Natural killer cell (primary cell): ENCODE data around the gene MAG. TPM values are rescaled to one million over a fixed set of nuclear protein-coding genes. Genes with fewer than 3 reads are reported as not detected.
A peak's percentile ranks its signal among the peaks of the same experiment; 100 is the strongest.

ENCODE experiments used
- ATAC-seq, 3 donors: fragments of 150-1000 bp in 2 of 3; fragments of 200-7000 bp in 1 of 3; cut with Tn5 transposase; 1 replicate in 1 of 3; 2 replicates in 2 of 3; pipeline ENCODE4 v1.10.0; 2021; ENCODE audit warnings: mild to moderate bottlenecking in 2 of 3, moderate library complexity in 2 of 3
- DNase-seq, 2 donors: peaks; one replicate each; pipeline versions ENCODE4 v3.0.0 to v3.0.0-alpha.2; 2013 to 2021; ENCODE audit warnings: mixed read lengths in 1 of 2
- H3K27ac ChIP-seq: one replicate; pipeline ENCODE4 v1.5.1; 2013; ENCODE audit warnings: mild to moderate bottlenecking, low read length
- H3K27me3 ChIP-seq: one replicate; pipeline ENCODE4 v1.6.1; 2013; ENCODE audit warnings: low read length; ENCODE audit not compliant: control insufficient read depth, insufficient read depth
- H3K36me3 ChIP-seq: one replicate; pipeline ENCODE4 v1.6.1; 2013; ENCODE audit warnings: low read length; ENCODE audit not compliant: control insufficient read depth, insufficient read depth
- H3K4me1 ChIP-seq: one replicate; pipeline ENCODE4 v1.6.1; 2013; ENCODE audit warnings: low read length; ENCODE audit not compliant: control insufficient read depth, insufficient read depth
- H3K4me3 ChIP-seq: one replicate; pipeline ENCODE4 v1.5.1; 2013; ENCODE audit warnings: low read length
- H3K9me3 ChIP-seq: one replicate; pipeline ENCODE4 v1.6.1; 2013; ENCODE audit warnings: low read length; ENCODE audit not compliant: control insufficient read depth, insufficient read depth
- H3K27ac Mint-ChIP-seq, 2 donors: one replicate each; pipeline ENCODE4 v1.8.0; 2022; ENCODE audit warnings: mild to moderate bottlenecking in 2 of 2, mixed read lengths in 2 of 2, moderate library complexity in 1 of 2
- H3K27me3 Mint-ChIP-seq, 2 donors: one replicate each; pipeline ENCODE4 v1.8.0; 2022; ENCODE audit warnings: low read depth in 2 of 2, mixed read lengths in 2 of 2
- H3K36me3 Mint-ChIP-seq: one replicate; pipeline ENCODE4 v1.8.0; 2022; ENCODE audit warnings: mixed read lengths
- H3K4me1 Mint-ChIP-seq, 2 donors: one replicate each; pipeline ENCODE4 v1.8.0; 2022; ENCODE audit warnings: mixed read lengths in 2 of 2
- H3K4me3 Mint-ChIP-seq: one replicate; pipeline ENCODE4 v1.8.0; 2022; ENCODE audit warnings: mild to moderate bottlenecking, moderate library complexity, mixed read lengths
- H3K9me3 Mint-ChIP-seq, 2 donors: one replicate each; pipeline ENCODE4 v1.8.0; 2022; ENCODE audit warnings: mixed read lengths in 2 of 2
- WGBS: methylation state at CpG from one replicate; pipeline ENCODE4 v1.1.7; 2013; ENCODE audit warnings: missing lambda C conversion rate; ENCODE audit not compliant: insufficient coverage; 5-methylcytosine and 5-hydroxymethylcytosine counted together
- intact Hi-C: fragments of 100-400 bp; cut with micrococcal nuclease; formaldehyde crosslinking; loops from one replicate; pipeline ENCODE4 v1.14.2; 2022
- total RNA-seq, 4 donors: library from RNA; stranded (reverse); fragments of 120-200 nt in 1 of 4; gene quantifications; one replicate each; pipeline versions ENCODE4 v1.2.3 to v1.2.4, GENCODE V29; 2013 to 2022
- TF ChIP-seq, protein P1 (sequence below): fragments of 200-600 bp; IDR thresholded peaks from one replicate; pipeline ENCODE4 v1.8.0; 2022; ENCODE audit warnings: antibody characterized with exemption

Gene MAG
- total RNA-seq, 3 donors from 2014 or later (not counting 1 experiment from before 2014, with no cell fraction given) = not detected

DNA sequence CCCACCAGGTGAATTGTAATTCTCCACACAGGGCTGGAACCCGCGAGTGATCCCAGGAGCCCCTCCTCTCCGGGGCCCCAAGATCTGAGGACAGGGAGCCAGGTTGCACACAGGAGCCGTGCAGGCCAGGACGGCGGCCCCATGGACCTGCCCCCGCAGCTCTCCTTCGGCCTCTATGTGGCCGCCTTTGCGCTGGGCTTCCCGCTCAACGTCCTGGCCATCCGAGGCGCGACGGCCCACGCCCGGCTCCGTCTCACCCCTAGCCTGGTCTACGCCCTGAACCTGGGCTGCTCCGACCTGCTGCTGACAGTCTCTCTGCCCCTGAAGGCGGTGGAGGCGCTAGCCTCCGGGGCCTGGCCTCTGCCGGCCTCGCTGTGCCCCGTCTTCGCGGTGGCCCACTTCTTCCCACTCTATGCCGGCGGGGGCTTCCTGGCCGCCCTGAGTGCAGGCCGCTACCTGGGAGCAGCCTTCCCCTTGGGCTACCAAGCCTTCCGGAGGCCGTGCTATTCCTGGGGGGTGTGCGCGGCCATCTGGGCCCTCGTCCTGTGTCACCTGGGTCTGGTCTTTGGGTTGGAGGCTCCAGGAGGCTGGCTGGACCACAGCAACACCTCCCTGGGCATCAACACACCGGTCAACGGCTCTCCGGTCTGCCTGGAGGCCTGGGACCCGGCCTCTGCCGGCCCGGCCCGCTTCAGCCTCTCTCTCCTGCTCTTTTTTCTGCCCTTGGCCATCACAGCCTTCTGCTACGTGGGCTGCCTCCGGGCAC is 59.6 kb downstream of the MAG start:
- H3K27ac ChIP-seq = no peak overlapping the region
- 96% methylated on average over 47 of the region's 47 CpGs for WGBS
- intact Hi-C loops = loop anchor here (1.0 to 10.0 kb wide), 3 partner anchors 117 to 243 kb away; no protein-coding TSS in a partner anchor
- no peaks in the 10 kb centered on the region for H3K27me3 ChIP-seq
- Mint-ChIP-seq H3K4me3 (no peak overlapping the region), H3K4me1 (peaks cover 17 to 21% of the 10 kb centered on the region in 2 donors), H3K9me3 (no peaks in the 10 kb centered on the region), H3K27ac (no peak overlapping the region), H3K36me3 (no peaks in the 10 kb centered on the region), H3K27me3 (peaks cover 7 to 18% of the 10 kb centered on the region in 2 donors)
- H3K9me3 ChIP-seq = no peaks in the 10 kb centered on the region
- ATAC-seq (no peak), DNase-seq (peak in 1 of 2 donors; percentile 14)
- peaks cover 31% of the 10 kb centered on the region for H3K4me1 ChIP-seq
- H3K36me3 ChIP-seq = no peaks in the 10 kb centered on the region
- TF ChIP-seq, protein P1, sequence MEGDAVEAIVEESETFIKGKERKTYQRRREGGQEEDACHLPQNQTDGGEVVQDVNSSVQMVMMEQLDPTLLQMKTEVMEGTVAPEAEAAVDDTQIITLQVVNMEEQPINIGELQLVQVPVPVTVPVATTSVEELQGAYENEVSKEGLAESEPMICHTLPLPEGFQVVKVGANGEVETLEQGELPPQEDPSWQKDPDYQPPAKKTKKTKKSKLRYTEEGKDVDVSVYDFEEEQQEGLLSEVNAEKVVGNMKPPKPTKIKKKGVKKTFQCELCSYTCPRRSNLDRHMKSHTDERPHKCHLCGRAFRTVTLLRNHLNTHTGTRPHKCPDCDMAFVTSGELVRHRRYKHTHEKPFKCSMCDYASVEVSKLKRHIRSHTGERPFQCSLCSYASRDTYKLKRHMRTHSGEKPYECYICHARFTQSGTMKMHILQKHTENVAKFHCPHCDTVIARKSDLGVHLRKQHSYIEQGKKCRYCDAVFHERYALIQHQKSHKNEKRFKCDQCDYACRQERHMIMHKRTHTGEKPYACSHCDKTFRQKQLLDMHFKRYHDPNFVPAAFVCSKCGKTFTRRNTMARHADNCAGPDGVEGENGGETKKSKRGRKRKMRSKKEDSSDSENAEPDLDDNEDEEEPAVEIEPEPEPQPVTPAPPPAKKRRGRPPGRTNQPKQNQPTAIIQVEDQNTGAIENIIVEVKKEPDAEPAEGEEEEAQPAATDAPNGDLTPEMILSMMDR = no peak
- no peak overlapping the region for H3K4me3 ChIP-seq

- H3K36me3 Mint-ChIP-seq = no peaks in the 10 kb centered on the region
- Histone ChIP-seq H3K27ac (no peak overlapping the region), H3K4me1 (peaks cover 26% of the 10 kb centered on the region), H3K27me3 (no peaks in the 10 kb centered on the region), H3K4me3 (no peak overlapping the region), H3K9me3 (no peaks in the 10 kb centered on the region), H3K36me3 (no peaks in the 10 kb centered on the region)
- H3K27me3 Mint-ChIP-seq = peaks cover 3 to 13% of the 10 kb centered on the region in 2 donors
- no peaks in the 10 kb centered on the region for H3K9me3 Mint-ChIP-seq
- WGBS = 88% methylated on average over 18 of the region's 18 CpGs
- intact Hi-C loops = loop anchor here (1.0 to 10.0 kb wide), 3 partner anchors 116 to 243 kb away; no protein-coding TSS in a partner anchor
- TF ChIP-seq, protein P1 = no peak
- no peak overlapping the region for H3K4me3 Mint-ChIP-seq
- no peak overlapping the region for H3K27ac Mint-ChIP-seq
- DNase-seq (peak in 1 of 2 donors; percentile 14), ATAC-seq (no peak)
- H3K4me1 Mint-ChIP-seq = peaks cover 12 to 16% of the 10 kb centered on the region in 2 donors
Observed at GRCh38 chr19:35352177-35352447, 60.2 kb downstream of the MAG start.

- WGBS = 41% methylated on average over 30 of the region's 32 CpGs
Observed at GRCh38 chr19:35352448-35353304, 60.7 kb downstream of the MAG start.

More at GRCh38 chr19:35352448-35353304, 60.7 kb downstream of the MAG start:
- TF ChIP-seq, protein P1 = peak; percentile 89
- Mint-ChIP-seq H3K4me1 (peaks cover 10% of the 10 kb centered on the region in 2 donors), H3K27ac (peak overlapping the region in 1 of 2 donors; percentile 59), H3K4me3 (no peak overlapping the region), H3K36me3 (no peaks in the 10 kb centered on the region), H3K27me3 (peaks cover 7 to 9% of the 10 kb centered on the region in 2 donors), H3K9me3 (no peaks in the 10 kb centered on the region)
- ATAC-seq (peak; percentile 74 to 84 (median 77)), DNase-seq (peak; percentile 58 to 89)
- Histone ChIP-seq H3K9me3 (no peaks in the 10 kb centered on the region), H3K27ac (no peak overlapping the region), H3K36me3 (no peaks in the 10 kb centered on the region), H3K27me3 (no peaks in the 10 kb centered on the region), H3K4me3 (no peak overlapping the region), H3K4me1 (peaks cover 20% of the 10 kb centered on the region)
- intact Hi-C loops = loop anchor here (1.0 to 10.0 kb wide), 3 partner anchors 116 to 242 kb away; no protein-coding TSS in a partner anchor
